CD4-positive, alpha-beta T cell (primary cell): ENCODE data around the gene DHH. TPM values are rescaled to one million over a fixed set of nuclear protein-coding genes. Genes with fewer than 3 reads are reported as not detected.
A peak's percentile ranks its signal among the peaks of the same experiment; 100 is the strongest.
"Not testable (repeated sequence)": the region's sequence is repeated elsewhere in the genome, so short reads cannot be mapped to it uniquely, and the experiment has no call there.

Experiments
- ATAC-seq: fragments of 200-7000 bp; cut with Tn5 transposase; one replicate; pipeline ENCODE4 v1.10.0; 2022; ENCODE audit warnings: mild to moderate bottlenecking; ENCODE audit not compliant: poor library complexity
- CTCF ChIA-PET: fragments of 350-600 bp; sonication (Branson Sonifier 250); formaldehyde crosslinking; loops from one replicate; lab custom pipeline; 2021; ENCODE audit warnings: antibody characterized with exemption, inconsistent platforms; lab: Charles Lee
- POLR2A ChIA-PET: fragments of 350-600 bp; sonication (Branson Sonifier 250); formaldehyde crosslinking; loops from one replicate; lab custom pipeline; 2021; ENCODE audit warnings: antibody characterized with exemption, inconsistent platforms; lab: Charles Lee
- DNase-seq, 14 experiments: peaks; one replicate each; pipeline ENCODE4 v3.0.0-alpha.2; 2013 to 2020; ENCODE audit warnings: mixed read lengths in 2 of 14
- H3K27ac ChIP-seq, 2 donors: one replicate each; pipeline versions ENCODE4 v1.5.1 to v1.7.0; 2013; ENCODE audit warnings: low read length in 2 of 2, low read depth in 1 of 2, mild to moderate bottlenecking in 1 of 2
- H3K27me3 ChIP-seq, 2 experiments: 1 replicate in 1 of 2; 2 replicates in 1 of 2; pipeline versions ENCODE4 v1.6.1 to v1.7.0; 2013; ENCODE audit warnings: low read length in 2 of 2, control low read depth in 1 of 2, mild to moderate bottlenecking in 1 of 2, moderate library complexity in 1 of 2; ENCODE audit not compliant: insufficient read depth in 2 of 2, control insufficient read depth in 1 of 2
- H3K36me3 ChIP-seq: one replicate; pipeline ENCODE4 v1.6.1; 2013; ENCODE audit warnings: low read length, control low read depth; ENCODE audit not compliant: insufficient read depth
- H3K4me1 ChIP-seq: one replicate; pipeline ENCODE4 v1.6.1; 2013; ENCODE audit warnings: low read length, control low read depth; ENCODE audit not compliant: insufficient read depth
- H3K4me3 ChIP-seq: one replicate; pipeline ENCODE4 v1.5.1; 2013; ENCODE audit warnings: mild to moderate bottlenecking, low read length, moderate library complexity
- H3K9me3 ChIP-seq, 2 experiments: 1 replicate in 1 of 2; 2 replicates in 1 of 2; pipeline versions ENCODE4 v1.6.1 to v1.7.0; 2013; ENCODE audit warnings: low read length in 2 of 2, mild to moderate bottlenecking in 2 of 2, control low read depth in 1 of 2, moderate library complexity in 1 of 2; ENCODE audit not compliant: control insufficient read depth in 1 of 2, insufficient read depth in 1 of 2
- H3K27ac Mint-ChIP-seq: one replicate; pipeline ENCODE4 v1.8.0; 2020; ENCODE audit warnings: mixed read lengths
- H3K27me3 Mint-ChIP-seq: one replicate; pipeline ENCODE4 v1.8.0; 2021; ENCODE audit warnings: mixed read lengths
- H3K36me3 Mint-ChIP-seq: one replicate; pipeline ENCODE4 v1.8.0; 2021; ENCODE audit warnings: low read depth, mixed read lengths
- H3K4me1 Mint-ChIP-seq: one replicate; pipeline ENCODE4 v1.8.0; 2021; ENCODE audit warnings: low read depth, mixed read lengths
- H3K4me3 Mint-ChIP-seq: one replicate; pipeline ENCODE4 v1.8.0; 2020; ENCODE audit warnings: mild to moderate bottlenecking, mixed read lengths
- H3K9me3 Mint-ChIP-seq: one replicate; pipeline ENCODE4 v1.8.0; 2020; ENCODE audit warnings: mixed read lengths
- CTCF ChIP-seq: fragments of 200-600 bp; IDR thresholded peaks from one replicate; pipeline ENCODE4 v1.8.0; 2022; ENCODE audit warnings: antibody characterized with exemption, mild to moderate bottlenecking
- intact Hi-C, 2 experiments: fragments of 100-400 bp; cut with DNase I in 1 of 2; cut with micrococcal nuclease in 1 of 2; formaldehyde crosslinking; loops; one replicate each; pipeline versions ENCODE4 v1.15.1 to v1.9.0; 2023 to 2025; cut with DNase I, micrococcal nuclease
- total RNA-seq, 174 experiments: library from RNA in 2 of 174; stranded (reverse) in 2 of 174; gene quantifications; one replicate each; pipeline ENCODE4 v1.2.3 and lab custom pipeline; 2021 to 2026

DHH gene
- total RNA-seq, 2 experiments from 2014 or later = 0.71 to 1.1 TPM

- H3K4me1 Mint-ChIP-seq = peaks cover 52% of the 10 kb centered on the region
- H3K36me3 Mint-ChIP-seq = peaks cover 47% of the 10 kb centered on the region
- ChIA-PET CTCF (interaction anchor here (0.6 to 4.4 kb wide), 27 partner anchors 16 to 278 kb away, joined by 3 to 38 read pairs (median 4); partner anchors contain the start of genes DDX23, DHH, LMBR1L and RHEBL1), POLR2A (interaction anchor here (0.6 to 4.7 kb wide), 40 partner anchors 10 to 1829 kb away, joined by 3 to 374 read pairs (median 8); partner anchors contain the start of genes ARF3, CERS5, COX14 and DDX23)
- intact Hi-C loops = loop anchor here (1.0 to 5.0 kb wide), 9 partner anchors 20 to 414 kb away; partner anchors contain the start of genes LMBR1L (in 2 of the 2), TUBA1A (in 2 of the 2), CCNT1 (in 1 of the 2) and KMT2D (in 1 of the 2)
- H3K4me3 ChIP-seq = peak overlapping the region; percentile 91
- peak overlapping the region; percentile 94 to 98 for H3K27ac ChIP-seq
- peak overlapping the region; percentile 98 for H3K27ac Mint-ChIP-seq
- no peaks in the 10 kb centered on the region for H3K27me3 Mint-ChIP-seq
- H3K9me3 Mint-ChIP-seq = no peaks in the 10 kb centered on the region
- peak overlapping the region; percentile 99 for H3K4me3 Mint-ChIP-seq
- no peaks in the 10 kb centered on the region for H3K27me3 ChIP-seq
- peaks cover 25% of the 10 kb centered on the region for H3K36me3 ChIP-seq
- peaks cover 33% of the 10 kb centered on the region for H3K4me1 ChIP-seq
- no peaks in the 10 kb centered on the region for H3K9me3 ChIP-seq
- TF ChIP-seq CTCF = peak; percentile 90
- ATAC-seq (peak; percentile 75), DNase-seq (peak; percentile 85 to 98 (median 93))
Observed at GRCh38 chr12:49130151-49131050, 35.8 kb upstream of the DHH start.

- POLR2A ChIA-PET = interaction anchor here (1.0 to 4.7 kb wide), 16 partner anchors 21 to 1738 kb away, joined by 3 to 374 read pairs (median 16); partner anchors contain the start of genes DDX23, DHH, KMT2D and LMBR1L
- intact Hi-C loops = loop anchor here (1.0 to 5.0 kb wide), 9 partner anchors 19 to 413 kb away; partner anchors contain the start of genes LMBR1L (in 2 of the 2), CCNT1 (in 1 of the 2), KMT2D (in 1 of the 2) and TROAP (in 1 of the 2)
- ATAC-seq = no peak
Observed at GRCh38 chr12:49129332-49130150, 34.9 kb upstream of the DHH start.

GRCh38 chr12:49127971-49128370, 33.4 kb upstream of the DHH start:
- H3K4me3 ChIP-seq, H3K27me3 ChIP-seq, ATAC-seq, H3K9me3 Mint-ChIP-seq, H3K27me3 Mint-ChIP-seq, DNase-seq, H3K27ac ChIP-seq, H3K9me3 ChIP-seq, intact Hi-C loops: not testable (repeated sequence)
- peak overlapping the region; percentile 61 for H3K27ac Mint-ChIP-seq
- ChIA-PET CTCF (interaction anchor here (1.2 kb wide), 1 partner anchor 40 kb away, joined by 4 read pairs; no protein-coding TSS in a partner anchor), POLR2A (interaction anchor here (1.3 kb wide), 2 partner anchors 17 to 60 kb away, joined by 9 to 10 read pairs; partner anchors contain the start of genes LMBR1L and TUBA1A)
- H3K4me3 Mint-ChIP-seq = peak overlapping the region; percentile 38
- peaks cover 33% of the 10 kb centered on the region for H3K4me1 ChIP-seq
- peaks cover 52% of the 10 kb centered on the region for H3K4me1 Mint-ChIP-seq
- H3K36me3 ChIP-seq = peaks cover 25% of the 10 kb centered on the region
- H3K36me3 Mint-ChIP-seq = peaks cover 48% of the 10 kb centered on the region

More at GRCh38 chr12:49129332-49130150, 34.9 kb upstream of the DHH start:
- no peaks in the 10 kb centered on the region for H3K27me3 Mint-ChIP-seq
- peak overlapping the region; percentile 99 for H3K4me3 Mint-ChIP-seq
- peak in 1 of 14 experiments; percentile 35 for DNase-seq
- peak overlapping the region; percentile 91 for H3K4me3 ChIP-seq
- TF ChIP-seq CTCF = no peak
- peaks cover 25% of the 10 kb centered on the region for H3K36me3 ChIP-seq
- peaks cover 33% of the 10 kb centered on the region for H3K4me1 ChIP-seq
- peaks cover 48% of the 10 kb centered on the region for H3K36me3 Mint-ChIP-seq
- CTCF ChIA-PET = interaction anchor here (0.6 to 4.4 kb wide), 19 partner anchors 15 to 277 kb away, joined by 3 to 38 read pairs (median 4); partner anchors contain the start of genes DDX23, DHH and LMBR1L
- peak overlapping the region; percentile 94 to 98 for H3K27ac ChIP-seq
- H3K27ac Mint-ChIP-seq = peak overlapping the region; percentile 98
- H3K27me3 ChIP-seq = no peaks in the 10 kb centered on the region
- no peaks in the 10 kb centered on the region for H3K9me3 ChIP-seq
- H3K4me1 Mint-ChIP-seq = peaks cover 52% of the 10 kb centered on the region
- no peaks in the 10 kb centered on the region for H3K9me3 Mint-ChIP-seq
